H1 (cell line): ENCODE results near the gene MBD5. TPM values are rescaled to one million over a fixed set of nuclear protein-coding genes. Genes with fewer than 3 reads are reported as not detected.

Experiments used
- CBX5 ChIP-seq: fragments of 300-800, 300-1000 bp; sonication (generic); IDR thresholded peaks from 2 replicates; pipeline ENCODE4 v1.7.1; 2016; ENCODE audit warnings: antibody characterized with exemption, low read length, low read depth
- NANOG ChIP-seq: IDR thresholded peaks from 2 replicates; pipeline ENCODE4 v1.6.1; 2011; ENCODE audit warnings: low read length, low read depth, mild to moderate bottlenecking, inconsistent platforms; ENCODE audit not compliant: insufficient read depth, poor library complexity, severe bottlenecking
- SIN3A ChIP-seq, 2 experiments: IDR thresholded peaks in 1 of 2; conservative IDR thresholded peaks in 1 of 2; 2 replicates each; pipeline ENCODE4 v1.6.1; 2011 to 2012; ENCODE audit warnings: low read length in 2 of 2, improper control_type of control experiment in 1 of 2, low read depth in 1 of 2, mild to moderate bottlenecking in 1 of 2
- SIX5 ChIP-seq: IDR thresholded peaks from 2 replicates; pipeline ENCODE4 v1.6.1; 2011; ENCODE audit warnings: mild to moderate bottlenecking, low read depth, low read length
- SRF ChIP-seq: IDR thresholded peaks from 2 replicates; pipeline ENCODE4 v1.6.1; 2011; ENCODE audit warnings: mild to moderate bottlenecking, low read depth, low read length, moderate library complexity
- ZNF274 ChIP-seq: IDR thresholded peaks from 2 replicates; pipeline ENCODE4 v1.7.0; 2012; ENCODE audit warnings: low read length, borderline replicate concordance; ENCODE audit errors: extremely low read depth
- polyA plus RNA-seq, 7 experiments: library from polyadenylated mRNA; depleted of rRNA in 3 of 7; stranded (reverse) in 5 of 7; unstranded in 2 of 7; fragments of >200 nt in 5 of 7; fragments of 200-250 nt in 2 of 7; gene quantifications; 1 replicate in 5 of 7; 2 replicates in 1 of 7; 4 replicates in 1 of 7; pipeline versions ENCODE4 v1.2.1 to v1.2.3, GENCODE V29; 2011 to 2013; ENCODE audit warnings: missing spikeins in 2 of 7, mixed read lengths in 2 of 7
- total RNA-seq: library from RNA; stranded (reverse); fragmentation: NEBNext Ultra II Directional; extraction: Animal tissue kit (Norgen Biotek cat#: 25700); gene quantifications from 2 replicates; pipeline ENCODE4 v1.2.1, GENCODE V29; 2021

Gene MBD5
- total and polyA plus RNA-seq, 2 of the 8 experiments (the other 6 are each of a cell fraction or from before 2014, with no cell fraction given) = 9.7 to 29.4 TPM

DNA sequence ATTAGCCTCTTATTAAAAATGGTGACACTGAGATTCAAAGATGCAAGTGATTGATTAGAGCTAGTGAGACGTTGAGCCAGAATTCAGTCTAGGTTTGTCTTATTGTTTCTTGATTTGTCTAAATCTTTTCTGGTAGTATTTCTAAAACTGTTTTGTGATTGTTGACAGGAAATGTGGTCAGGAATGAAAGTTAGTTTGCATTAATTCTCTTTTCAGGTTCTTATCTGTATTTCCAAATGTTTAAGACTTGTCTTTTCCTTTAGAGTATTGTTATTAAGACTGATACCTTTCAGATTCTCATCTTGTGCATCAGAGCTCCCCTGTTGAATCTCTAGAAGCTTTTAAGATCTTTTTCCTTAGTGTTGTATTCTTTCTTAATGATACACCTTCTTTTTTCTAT, 89.3 kb downstream of the MBD5 start (continued):
- no peak for TF ChIP-seq SIN3A (conservative IDR thresholded peaks at IDR 0.05 in 1 of 2, IDR thresholded peaks at IDR 0.05 in 1 of 2; ENCODE audit: low read depth in 1 of 2, low read length in 2 of 2)
- TF ChIP-seq CBX5 = no peak
- TF ChIP-seq SIX5 = no peak
- no peak for TF ChIP-seq NANOG
- no peak for TF ChIP-seq ZNF274
- no peak for TF ChIP-seq SRF
